Heart left ventricle (tissue), 16 donors: Measurements from ENCODE around the gene PSMD9. TPM values are rescaled to one million over a fixed set of nuclear protein-coding genes. Genes with fewer than 3 reads are reported as not detected.

ENCODE experiments used
- ATAC-seq, 4 donors: fragments of 200-7000 bp; cut with Tn5 transposase; one replicate each; pipeline ENCODE4 v1.9.1; 2020 to 2022; ENCODE audit warnings: moderate library complexity in 4 of 4, mild to moderate bottlenecking in 3 of 4, moderate number of reproducible peaks in 1 of 4
- DNase-seq, 5 donors: peaks; one replicate each; pipeline ENCODE4 v3.0.0-alpha.2; 2020
- H3K27ac ChIP-seq, 12 donors: fragments of 200-600 bp; sonication (generic) in 4 of 12; one replicate each; pipeline versions ENCODE4 v1.5.0 to v1.8.0; 2016 to 2022; ENCODE audit warnings: mild to moderate bottlenecking in 2 of 12
- H3K27me3 ChIP-seq, 9 donors: fragments of 200-600 bp; sonication (generic) in 2 of 9; one replicate each; pipeline versions ENCODE4 v1.5.1 to v1.8.0; 2016 to 2022; ENCODE audit warnings: mild to moderate bottlenecking in 3 of 9
- H3K36me3 ChIP-seq, 9 donors: fragments of 200-600 bp; sonication (generic) in 2 of 9; one replicate each; pipeline versions ENCODE4 v1.5.0 to v1.8.0; 2018 to 2022; ENCODE audit warnings: mild to moderate bottlenecking in 2 of 9
- H3K4me1 ChIP-seq, 12 donors: fragments of 200-600 bp; sonication (generic) in 4 of 12; one replicate each; pipeline versions ENCODE4 v1.5.0 to v1.8.0; 2016 to 2022; ENCODE audit warnings: mild to moderate bottlenecking in 3 of 12
- H3K4me3 ChIP-seq, 12 donors: fragments of 200-600 bp; sonication (generic) in 4 of 12; one replicate each; pipeline versions ENCODE4 v1.5.0 to v1.8.0; 2017 to 2022; ENCODE audit warnings: mild to moderate bottlenecking in 9 of 12, moderate library complexity in 4 of 12
- H3K9me3 ChIP-seq, 12 donors: fragments of 200-600 bp; sonication (generic) in 4 of 12; one replicate each; pipeline versions ENCODE4 v1.5.0 to v1.8.0; 2016 to 2022; ENCODE audit warnings: mild to moderate bottlenecking in 1 of 12
- CTCF ChIP-seq, 12 donors: fragments of 200-600 bp; sonication (generic) in 4 of 12; IDR thresholded peaks; one replicate each; pipeline versions ENCODE4 v1.5.0 to v1.8.0; 2018 to 2022; ENCODE audit warnings: antibody characterized with exemption in 12 of 12, mild to moderate bottlenecking in 5 of 12
- POLR2A ChIP-seq, 2 donors: fragments of 450-650 bp; IDR thresholded peaks; one replicate each; pipeline ENCODE4 v1.6.1; 2017; ENCODE audit warnings: antibody characterized with exemption in 2 of 2, mild to moderate bottlenecking in 2 of 2, moderate library complexity in 2 of 2
- WGBS, 4 donors: extraction: QIAGEN DNeasy Blood & Tissue Kit in 2 of 4; methylation state at CpG; one replicate each; pipeline versions ENCODE4 v1.1.5 to v1.1.7; 2013 to 2018; 5-methylcytosine and 5-hydroxymethylcytosine counted together
- intact Hi-C, 10 donors: fragments of 100-400 bp; cut with DNase I; formaldehyde crosslinking; loops; one replicate each; pipeline versions ENCODE4 v1.11.1 to v1.14.2; 2022
- polyA plus RNA-seq, 2 donors: library from polyadenylated mRNA; stranded (reverse); fragments of 200-250 nt; gene quantifications; one replicate each; pipeline ENCODE4 v1.2.3, GENCODE V29; 2013
- total RNA-seq, 9 donors: library from RNA; depleted of rRNA in 2 of 9; stranded (reverse); fragments of >200 nt in 2 of 9; fragmentation: NEBNext Ultra II Directional in 3 of 9; extraction: Animal tissue kit (Norgen Biotek cat#: 25700) in 3 of 9; gene quantifications; one replicate each; pipeline versions ENCODE4 v1.1.0 to v1.2.4, GENCODE V29; 2016 to 2023
- donor health status: ischemic (EF 13 %, LVEDD 7.1; RV severe dilation, severe dysfunction).
- donor health status: healthy with polysubstance abuse.
- donor health status: DM: no; HTN: yes; CAD: no.
- donor health status: DM: no; HTN: no; CAD: no.
- donor health status: ischemic (EF 25% LVEDD 6.9; RV normal size, moderate dysfunction).
- donor health status: ischemic (EF 25% LVEDD 5.7; RV mildly dilated, moderate dysfunction).
- donor health status: healthy.
- donor health status: DM: yes; HTN: yes; CAD: no.
- donor health status: ischemic (EF 35%, LVEDD 5.7; RV mildly dilated, moderate dysfunction).
- donor health status: nonischemic (EF 11% LVEDD 7.7; RV severe dilation, severe dysfunction).
- donor health status: DM: yes; HTN: yes; CAD: no.
- donor health status: PGD.
- donor health status: ischemic (EF 29% LVEDD 5.4; RV normal size, mild dysfunction).
- donor health status: nonischemic (EF 23%, LVEDD 6.1; RV moderate dilation, normal function).

The PSMD9 gene
- total and polyA plus RNA-seq, 11 donors = 24.8 to 133 (median 37.9) TPM

GRCh38 chr12:121957861-121958515, 69.4 kb downstream of the PSMD9 start:
- intact Hi-C loops = loop anchor here in 3 of 10 donors (5.0 to 10.0 kb wide), 3 partner anchors 64 to 69 kb away; partner anchors contain the start of gene BCL7A (in 2 of the 3)
- TF ChIP-seq POLR2A (IDR thresholded peaks at IDR 0.05) = no peak
- no peak for TF ChIP-seq CTCF (IDR thresholded peaks at IDR 0.05)
- no peaks in the 10 kb centered on the region for H3K27me3 ChIP-seq
- H3K4me3 ChIP-seq = no peak overlapping the region
- peaks cover 0 to 4% (median 0%) of the 10 kb centered on the region in 12 donors for H3K9me3 ChIP-seq
- DNase-seq (no peak), ATAC-seq (no peak)
- WGBS, 4 donors = 78 to 86% (median 82%) methylated on average over 6 of the region's 6 CpGs
- H3K27ac ChIP-seq = no peak overlapping the region
- H3K36me3 ChIP-seq = peaks cover 0 to 6% (median 0%) of the 10 kb centered on the region in 9 donors
- H3K4me1 ChIP-seq = no peaks in the 10 kb centered on the region

GRCh38 chr12:121958541-121959240, 70.1 kb downstream of the PSMD9 start:
- Histone ChIP-seq H3K36me3 (peaks cover 0 to 6% (median 0%) of the 10 kb centered on the region in 9 donors), H3K4me1 (no peaks in the 10 kb centered on the region), H3K27ac (no peak overlapping the region), H3K27me3 (no peaks in the 10 kb centered on the region), H3K4me3 (no peak overlapping the region), H3K9me3 (no peaks in the 10 kb centered on the region)
- DNase-seq (no peak), ATAC-seq (no peak)
- no peak for TF ChIP-seq POLR2A (IDR thresholded peaks at IDR 0.05)
- no peak for TF ChIP-seq CTCF (IDR thresholded peaks at IDR 0.05)
- intact Hi-C loops = loop anchor here in 3 of 10 donors (5.0 to 10.0 kb wide), 3 partner anchors 64 to 69 kb away; partner anchors contain the start of gene BCL7A (in 2 of the 3)
- WGBS, 4 donors = 73 to 77% (median 75%) methylated on average over 21 of the region's 21 CpGs

GRCh38 chr12:121960541-121960940, 72.0 kb downstream of the PSMD9 start:
- intact Hi-C loops = no loop called here
- WGBS, 4 donors = 91 to 98% (median 95%) methylated on average over 7 of the region's 7 CpGs
- TF ChIP-seq CTCF (IDR thresholded peaks at IDR 0.05) = no peak
- TF ChIP-seq POLR2A (IDR thresholded peaks at IDR 0.05) = no peak

GRCh38 chr12:121961195-121961879, 72.7 kb downstream of the PSMD9 start:
- intact Hi-C loops = no loop called here
- no peaks in the 10 kb centered on the region for H3K27me3 ChIP-seq
- TF ChIP-seq CTCF (IDR thresholded peaks at IDR 0.05) = no peak
- no peak for TF ChIP-seq POLR2A (IDR thresholded peaks at IDR 0.05)
- DNase-seq (no peak), ATAC-seq (no peak)
- H3K4me1 ChIP-seq = peaks cover 0 to 11% (median 0%) of the 10 kb centered on the region in 12 donors
- no peaks in the 10 kb centered on the region for H3K9me3 ChIP-seq
- WGBS, 4 donors = 90 to 95% (median 93%) methylated on average over 5 of the region's 5 CpGs
- no peak overlapping the region for H3K4me3 ChIP-seq
- H3K36me3 ChIP-seq = peaks cover 0 to 6% (median 0%) of the 10 kb centered on the region in 9 donors
- H3K27ac ChIP-seq = no peak overlapping the region

More at GRCh38 chr12:121960541-121960940, 72.0 kb downstream of the PSMD9 start:
- Histone ChIP-seq H3K27me3 (no peaks in the 10 kb centered on the region), H3K4me3 (no peak overlapping the region), H3K4me1 (peaks cover 0 to 9% (median 0%) of the 10 kb centered on the region in 12 donors), H3K9me3 (no peaks in the 10 kb centered on the region), H3K36me3 (peaks cover 0 to 6% (median 0%) of the 10 kb centered on the region in 9 donors), H3K27ac (no peak overlapping the region)
- no peak for DNase-seq
- no peak for ATAC-seq
